ENCODE measurements around the gene RXYLT1. TPM values are rescaled to one million over a fixed set of nuclear protein-coding genes. Genes with fewer than 3 reads are reported as not detected.
A peak's percentile ranks its signal among the peaks of the same experiment; 100 is the strongest.

The RXYLT1 gene
- polyA plus RNA-seq, 4 donors = 3.4 to 20.9 (median 9.3) TPM

DNA sequence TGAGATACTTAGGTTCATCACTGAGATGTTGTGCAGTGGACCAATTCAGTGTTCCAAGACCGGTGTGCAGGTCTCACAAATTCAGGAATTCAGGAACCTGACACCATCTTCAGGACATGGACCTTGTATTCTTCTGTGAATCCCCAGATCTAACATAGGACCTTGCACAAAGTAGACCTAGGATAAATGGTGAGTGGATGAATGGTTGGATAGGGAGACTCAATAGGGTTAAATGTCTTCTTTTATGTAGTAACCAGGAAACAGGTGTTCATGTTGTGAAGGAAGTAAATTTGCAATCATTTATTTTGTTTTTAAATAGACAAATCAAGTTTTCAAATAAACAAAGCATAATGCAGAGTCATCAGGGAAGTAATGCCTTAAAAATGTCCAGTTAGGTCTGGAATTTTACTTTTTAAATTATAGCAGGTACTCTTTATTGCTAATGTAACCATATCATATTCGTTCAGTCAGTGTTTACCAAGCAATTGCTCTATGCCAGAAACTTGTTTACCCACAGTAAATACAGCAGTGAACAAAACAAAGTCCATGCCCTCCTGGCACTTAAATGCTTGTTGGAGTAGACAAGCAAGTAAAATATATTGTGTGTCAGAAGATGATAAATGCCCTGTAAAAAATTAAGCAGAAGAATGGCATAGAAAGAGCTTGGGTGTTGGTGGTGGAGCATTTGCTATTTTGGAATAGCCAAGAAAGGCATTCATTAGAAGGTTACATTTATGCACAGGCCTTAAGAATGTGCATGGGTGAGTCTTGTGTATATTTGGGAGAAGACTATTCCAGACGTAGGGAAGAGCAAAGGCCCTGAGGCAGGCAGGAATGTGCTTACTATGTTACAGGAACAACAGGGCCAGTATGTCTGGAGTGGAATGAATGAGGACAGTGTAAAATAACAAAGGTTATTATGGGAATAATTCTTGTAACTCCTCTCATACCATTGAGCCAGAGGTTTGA lies 26.3 kb downstream of the RXYLT1 start:
- Histone ChIP-seq H3K27ac (ENCODE audit: low read depth in 1 of 3, low read length in 2 of 3) (no peak overlapping the region), H3K27me3 (ENCODE audit: control insufficient read depth in 3 of 3, insufficient read depth in 3 of 3, low read length in 3 of 3) (no peaks in the 10 kb centered on the region), H3K4me3 (ENCODE audit: low read depth in 1 of 3, low read length in 3 of 3) (no peak overlapping the region), H3K4me1 (ENCODE audit: control insufficient read depth in 3 of 3, insufficient read depth in 2 of 3, low read depth in 1 of 3, low read length in 2 of 3) (no peaks in the 10 kb centered on the region), H3K36me3 (ENCODE audit: control insufficient read depth in 3 of 3, insufficient read depth in 2 of 3, low read depth in 1 of 3, low read length in 3 of 3) (peaks cover 0 to 9% (median 0%) of the 10 kb centered on the region in 3 donors), H3K9me3 (ENCODE audit: control insufficient read depth in 2 of 2, insufficient read depth in 1 of 2, low read depth in 1 of 2, low read length in 1 of 2) (no peaks in the 10 kb centered on the region)
- DNase-seq = peak; percentile 8 to 51
- FAIRE-seq = no peak
- 50 to 61% (median 58%) methylated on average over 3 of the region's 3 CpGs for WGBS, 3 donors

DNA sequence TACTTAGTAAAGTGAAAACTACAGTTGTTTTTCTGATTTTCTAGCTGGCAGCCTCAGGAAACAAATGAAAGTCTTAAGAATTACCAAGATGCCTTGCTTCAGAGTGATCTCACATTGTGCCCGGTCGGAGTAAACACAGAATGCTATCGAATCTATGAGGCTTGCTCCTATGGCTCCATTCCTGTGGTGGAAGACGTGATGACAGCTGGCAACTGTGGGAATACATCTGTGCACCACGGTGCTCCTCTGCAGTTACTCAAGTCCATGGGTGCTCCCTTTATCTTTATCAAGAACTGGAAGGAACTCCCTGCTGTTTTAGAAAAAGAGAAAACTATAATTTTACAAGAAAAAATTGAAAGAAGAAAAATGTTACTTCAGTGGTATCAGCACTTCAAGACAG lies 28.9 kb downstream of the RXYLT1 start:
- H3K9me3 ChIP-seq (ENCODE audit: control insufficient read depth in 2 of 2, insufficient read depth in 1 of 2, low read depth in 1 of 2, low read length in 1 of 2) = no peaks in the 10 kb centered on the region
- no peaks in the 10 kb centered on the region for H3K4me1 ChIP-seq (ENCODE audit: control insufficient read depth in 3 of 3, insufficient read depth in 2 of 3, low read depth in 1 of 3, low read length in 2 of 3)
- FAIRE-seq = no peak
- whole genome bisulfite sequencing, 3 donors = 87 to 93% (median 90%) methylated on average over 5 of the region's 5 CpGs
- no peak overlapping the region for H3K4me3 ChIP-seq (ENCODE audit: low read depth in 1 of 3, low read length in 3 of 3)
- no peak for DNase-seq
- peaks cover 0 to 9% (median 0%) of the 10 kb centered on the region in 3 donors for H3K36me3 ChIP-seq (ENCODE audit: control insufficient read depth in 3 of 3, insufficient read depth in 2 of 3, low read depth in 1 of 3, low read length in 3 of 3)
- H3K27ac ChIP-seq (ENCODE audit: low read depth in 1 of 3, low read length in 2 of 3) = no peak overlapping the region
- no peaks in the 10 kb centered on the region for H3K27me3 ChIP-seq (ENCODE audit: control insufficient read depth in 3 of 3, insufficient read depth in 3 of 3, low read length in 3 of 3)

DNA sequence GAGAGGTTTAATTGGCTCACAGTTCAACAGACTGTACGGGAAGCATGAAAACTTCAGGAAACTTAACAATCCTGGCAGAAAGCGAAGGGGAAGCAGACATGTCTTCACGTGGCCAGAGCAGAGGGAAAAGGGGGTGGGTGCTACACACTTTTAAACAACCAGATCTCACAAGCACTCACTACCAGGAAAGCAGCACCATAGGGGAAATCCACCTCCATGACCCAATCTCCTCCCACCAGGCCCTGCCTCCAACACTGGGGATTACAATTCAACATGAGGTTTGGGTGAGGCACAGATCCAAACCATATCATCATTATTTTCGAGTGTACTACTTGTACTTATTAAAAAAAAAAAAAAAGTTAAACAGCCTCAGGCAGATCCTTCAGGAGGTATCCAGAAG lies 29.9 kb downstream of the RXYLT1 start:
- FAIRE-seq = no peak
- Histone ChIP-seq H3K36me3 (ENCODE audit: control insufficient read depth in 3 of 3, insufficient read depth in 2 of 3, low read depth in 1 of 3, low read length in 3 of 3) (peaks cover 0 to 9% (median 0%) of the 10 kb centered on the region in 3 donors), H3K27ac (ENCODE audit: low read depth in 1 of 3, low read length in 2 of 3) (no peak overlapping the region), H3K4me1 (ENCODE audit: control insufficient read depth in 3 of 3, insufficient read depth in 2 of 3, low read depth in 1 of 3, low read length in 2 of 3) (no peaks in the 10 kb centered on the region), H3K4me3 (ENCODE audit: low read depth in 1 of 3, low read length in 3 of 3) (no peak overlapping the region), H3K9me3 (ENCODE audit: control insufficient read depth in 2 of 2, insufficient read depth in 1 of 2, low read depth in 1 of 2, low read length in 1 of 2) (no peaks in the 10 kb centered on the region), H3K27me3 (ENCODE audit: control insufficient read depth in 3 of 3, insufficient read depth in 3 of 3, low read length in 3 of 3) (no peaks in the 10 kb centered on the region)
- DNase-seq = no peak
- 78 to 84% (median 82%) methylated on average over 4 of the region's 4 CpGs for WGBS, 3 donors

DNA sequence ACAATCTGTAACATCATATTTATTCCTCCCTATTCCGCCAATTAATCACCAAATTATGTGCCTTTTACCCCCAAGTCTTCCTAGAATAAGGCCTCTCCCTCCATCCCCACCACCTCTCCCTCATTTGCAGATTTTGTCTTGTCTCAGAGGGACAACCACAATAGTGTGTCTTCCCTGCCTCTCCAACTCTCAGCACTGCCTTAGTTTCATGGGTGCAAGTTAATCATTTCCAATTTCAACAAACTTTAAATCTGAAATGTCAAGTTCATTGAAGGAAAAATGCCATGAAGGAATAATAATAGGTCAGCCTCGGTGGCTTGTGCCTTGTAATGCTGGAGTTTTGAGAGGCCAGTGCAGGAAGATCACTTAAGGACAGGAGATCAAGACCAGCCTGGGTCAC lies 31.6 kb downstream of the RXYLT1 start:
- Histone ChIP-seq H3K9me3 (ENCODE audit: control insufficient read depth in 2 of 2, insufficient read depth in 1 of 2, low read depth in 1 of 2, low read length in 1 of 2) (no peaks in the 10 kb centered on the region), H3K4me1 (ENCODE audit: control insufficient read depth in 3 of 3, insufficient read depth in 2 of 3, low read depth in 1 of 3, low read length in 2 of 3) (no peaks in the 10 kb centered on the region), H3K36me3 (ENCODE audit: control insufficient read depth in 3 of 3, insufficient read depth in 2 of 3, low read depth in 1 of 3, low read length in 3 of 3) (peaks cover 0 to 9% (median 0%) of the 10 kb centered on the region in 3 donors), H3K27ac (ENCODE audit: low read depth in 1 of 3, low read length in 2 of 3) (no peak overlapping the region), H3K27me3 (ENCODE audit: control insufficient read depth in 3 of 3, insufficient read depth in 3 of 3, low read length in 3 of 3) (no peaks in the 10 kb centered on the region), H3K4me3 (ENCODE audit: low read depth in 1 of 3, low read length in 3 of 3) (no peak overlapping the region)
- WGBS, 3 donors = 59 to 76% (median 64%) methylated on average over 2 of the region's 2 CpGs
- FAIRE-seq (no peak), DNase-seq (no peak)

DNA sequence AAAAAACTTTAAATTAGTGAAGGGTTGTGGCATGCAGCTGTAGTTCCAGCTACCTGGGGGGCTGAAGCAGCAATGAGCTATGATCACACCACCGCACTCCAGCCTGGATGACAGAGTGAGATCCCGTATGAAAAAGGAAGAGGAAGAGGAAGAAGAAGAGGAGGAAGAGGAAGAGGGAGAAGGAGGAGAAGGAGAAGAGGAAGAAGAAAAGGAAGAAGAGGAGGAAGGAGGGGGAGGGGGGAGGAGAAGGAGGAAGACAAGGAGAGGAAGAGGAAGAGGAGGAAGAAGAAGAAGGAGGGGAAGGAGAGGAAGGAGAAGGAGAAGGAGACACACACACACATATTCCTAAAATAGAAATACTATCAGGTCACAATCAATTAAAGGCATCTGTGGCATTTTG lies 32.0 kb downstream of the RXYLT1 start:
- WGBS, 3 donors = 76 to 86% (median 85%) methylated on average over 2 of the region's 2 CpGs
- Histone ChIP-seq H3K27ac (ENCODE audit: low read depth in 1 of 3, low read length in 2 of 3) (no peak overlapping the region), H3K4me1 (ENCODE audit: control insufficient read depth in 3 of 3, insufficient read depth in 2 of 3, low read depth in 1 of 3, low read length in 2 of 3) (no peaks in the 10 kb centered on the region), H3K27me3 (ENCODE audit: control insufficient read depth in 3 of 3, insufficient read depth in 3 of 3, low read length in 3 of 3) (no peaks in the 10 kb centered on the region), H3K4me3 (ENCODE audit: low read depth in 1 of 3, low read length in 3 of 3) (no peak overlapping the region), H3K9me3 (ENCODE audit: control insufficient read depth in 2 of 2, insufficient read depth in 1 of 2, low read depth in 1 of 2, low read length in 1 of 2) (no peaks in the 10 kb centered on the region), H3K36me3 (ENCODE audit: control insufficient read depth in 3 of 3, insufficient read depth in 2 of 3, low read depth in 1 of 3, low read length in 3 of 3) (peaks cover 0 to 9% (median 0%) of the 10 kb centered on the region in 3 donors)
- FAIRE-seq (no peak), DNase-seq (no peak)

DNA sequence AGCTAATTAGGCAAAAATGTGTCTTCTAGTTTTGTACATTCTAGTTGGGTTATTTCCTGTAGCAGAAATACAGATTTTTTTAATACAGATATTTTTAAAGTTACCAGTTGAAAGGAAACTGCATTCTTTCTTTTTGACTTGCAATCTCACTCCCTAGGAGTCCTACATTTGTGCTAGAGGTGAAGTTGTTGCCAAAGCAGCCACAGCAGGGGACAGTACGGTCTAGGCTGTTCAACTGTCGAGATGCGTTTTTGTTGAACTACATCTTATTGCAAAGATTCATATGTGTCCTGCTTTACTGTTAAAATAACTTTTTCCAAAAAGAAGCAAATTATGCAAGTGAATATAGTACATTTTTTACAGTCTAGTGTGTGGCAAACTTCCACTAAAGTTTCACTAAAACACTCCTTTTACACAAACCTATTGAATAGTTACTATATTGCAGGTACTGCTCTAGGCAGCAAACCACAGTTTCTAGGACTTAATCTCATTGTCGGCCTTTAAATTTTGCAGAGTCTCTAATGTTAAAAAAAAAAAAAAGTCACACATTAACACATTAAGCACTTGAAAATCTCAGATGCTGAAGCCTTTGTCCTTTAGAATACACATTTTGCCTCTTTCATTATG lies 34.5 kb downstream of the RXYLT1 start:
- no peaks in the 10 kb centered on the region for H3K4me1 ChIP-seq (ENCODE audit: control insufficient read depth in 3 of 3, insufficient read depth in 2 of 3, low read depth in 1 of 3, low read length in 2 of 3)
- H3K36me3 ChIP-seq (ENCODE audit: control insufficient read depth in 3 of 3, insufficient read depth in 2 of 3, low read depth in 1 of 3, low read length in 3 of 3) = no peaks in the 10 kb centered on the region
- FAIRE-seq (no peak), DNase-seq (no peak)
- H3K9me3 ChIP-seq (ENCODE audit: control insufficient read depth in 2 of 2, insufficient read depth in 1 of 2, low read depth in 1 of 2, low read length in 1 of 2) = peaks cover 0 to 9% of the 10 kb centered on the region in 2 donors
- H3K4me3 ChIP-seq (ENCODE audit: low read depth in 1 of 3, low read length in 3 of 3) = no peak overlapping the region
- 70 to 84% (median 73%) methylated on average over 4 of the region's 4 CpGs for WGBS, 3 donors
- no peaks in the 10 kb centered on the region for H3K27me3 ChIP-seq (ENCODE audit: control insufficient read depth in 3 of 3, insufficient read depth in 3 of 3, low read length in 3 of 3)
- H3K27ac ChIP-seq (ENCODE audit: low read depth in 1 of 3, low read length in 2 of 3) = no peak overlapping the region

DNA sequence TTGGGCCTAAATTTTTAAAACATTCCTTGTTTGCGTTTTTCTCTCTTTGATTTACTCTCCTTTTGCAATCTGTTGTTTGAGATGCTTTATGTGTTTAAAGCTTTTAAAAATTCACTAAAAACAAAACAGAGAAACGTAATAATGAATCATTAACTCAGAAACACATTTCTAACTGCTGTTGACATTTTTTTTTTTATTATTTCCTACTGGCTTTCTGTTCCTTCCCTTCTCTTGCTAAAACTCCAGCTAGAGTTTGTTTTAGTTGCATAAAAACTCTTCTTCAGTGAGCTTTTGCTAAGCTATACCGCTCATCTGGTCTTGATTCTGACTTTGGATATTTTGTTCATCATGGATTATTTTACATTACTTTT lies 35.8 kb downstream of the RXYLT1 start:
- Histone ChIP-seq H3K4me1 (ENCODE audit: control insufficient read depth in 3 of 3, insufficient read depth in 2 of 3, low read depth in 1 of 3, low read length in 2 of 3) (no peaks in the 10 kb centered on the region), H3K27ac (ENCODE audit: low read depth in 1 of 3, low read length in 2 of 3) (no peak overlapping the region), H3K4me3 (ENCODE audit: low read depth in 1 of 3, low read length in 3 of 3) (no peak overlapping the region), H3K9me3 (ENCODE audit: control insufficient read depth in 2 of 2, insufficient read depth in 1 of 2, low read depth in 1 of 2, low read length in 1 of 2) (peaks cover 0 to 9% of the 10 kb centered on the region in 2 donors), H3K36me3 (ENCODE audit: control insufficient read depth in 3 of 3, insufficient read depth in 2 of 3, low read depth in 1 of 3, low read length in 3 of 3) (no peaks in the 10 kb centered on the region), H3K27me3 (ENCODE audit: control insufficient read depth in 3 of 3, insufficient read depth in 3 of 3, low read length in 3 of 3) (no peaks in the 10 kb centered on the region)
- FAIRE-seq = no peak
- WGBS, 3 donors = 76 to 85% (median 77%) methylated on average over 3 of the region's 3 CpGs
- no peak for DNase-seq

DNA sequence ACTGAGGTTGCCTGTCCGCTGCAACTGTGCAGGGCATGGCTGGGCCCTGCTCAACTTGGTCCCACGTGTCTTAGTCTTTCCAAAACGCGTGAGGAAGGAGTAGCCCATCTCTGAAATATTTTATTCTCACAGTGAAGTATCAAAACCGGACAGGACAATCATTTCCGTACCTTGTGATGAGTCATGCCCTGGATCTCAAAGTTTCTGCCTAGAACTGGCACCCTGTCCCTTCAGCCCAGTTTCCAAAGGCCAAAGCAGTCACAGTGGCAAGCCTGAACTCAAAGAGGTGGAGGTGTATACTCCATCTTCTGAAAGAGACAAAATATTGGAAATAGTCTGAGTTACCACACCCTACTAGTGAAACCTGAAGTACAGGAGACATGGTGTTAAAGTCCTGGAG lies 36.3 kb downstream of the RXYLT1 start:
- no peak for FAIRE-seq
- no peaks in the 10 kb centered on the region for H3K27me3 ChIP-seq (ENCODE audit: control insufficient read depth in 3 of 3, insufficient read depth in 3 of 3, low read length in 3 of 3)
- no peak overlapping the region for H3K27ac ChIP-seq (ENCODE audit: low read depth in 1 of 3, low read length in 2 of 3)
- no peaks in the 10 kb centered on the region for H3K36me3 ChIP-seq (ENCODE audit: control insufficient read depth in 3 of 3, insufficient read depth in 2 of 3, low read depth in 1 of 3, low read length in 3 of 3)
- H3K4me3 ChIP-seq (ENCODE audit: low read depth in 1 of 3, low read length in 3 of 3) = no peak overlapping the region
- H3K4me1 ChIP-seq (ENCODE audit: control insufficient read depth in 3 of 3, insufficient read depth in 2 of 3, low read depth in 1 of 3, low read length in 2 of 3) = no peaks in the 10 kb centered on the region
- DNase-seq = no peak
- peaks cover 0 to 12% of the 10 kb centered on the region in 2 donors for H3K9me3 ChIP-seq (ENCODE audit: control insufficient read depth in 2 of 2, insufficient read depth in 1 of 2, low read depth in 1 of 2, low read length in 1 of 2)
- 71 to 89% (median 84%) methylated on average over 6 of the region's 6 CpGs for WGBS, 3 donors
